ENCODE measurements around the gene HLA-DRB5.
"Not testable (repeated sequence)": the region's sequence is repeated elsewhere in the genome, so short reads cannot be mapped to it uniquely, and the experiment has no call there.

Gene HLA-DRB5

GRCh38 chr6:32529697-32530430, at the start of gene HLA-DRB5:
TSS of gene HLA-DRB5 (minus strand) at chr6:32530287. CDS start at chr6:32530224, 63 bp downstream.
- FAIRE-seq: no peak

DNA sequence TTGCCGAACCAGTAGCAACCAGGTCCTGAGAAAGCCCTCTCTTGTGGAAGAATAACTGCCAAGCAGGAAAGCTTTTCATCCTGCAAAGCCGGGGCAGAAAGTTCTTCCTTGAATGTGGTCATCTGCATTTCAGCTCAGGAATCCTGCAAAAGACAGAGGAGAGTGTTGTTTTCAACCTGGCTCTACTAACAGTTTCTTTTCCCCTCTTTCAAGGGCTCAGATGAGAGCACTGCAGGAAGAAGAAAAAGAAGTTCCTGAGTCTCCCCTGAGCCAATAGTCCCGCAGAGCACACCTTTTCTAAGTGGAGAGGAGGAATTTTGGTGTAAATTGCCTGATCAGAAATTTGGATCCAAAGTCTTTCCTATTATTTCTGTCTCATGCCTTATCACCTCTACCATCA, 48.9 kb upstream of the HLA-DRB5 start:
- no peak for FAIRE-seq

GRCh38 chr6:32577493-32577892, 47.4 kb upstream of the HLA-DRB5 start:
- FAIRE-seq: not testable (repeated sequence)

DNA sequence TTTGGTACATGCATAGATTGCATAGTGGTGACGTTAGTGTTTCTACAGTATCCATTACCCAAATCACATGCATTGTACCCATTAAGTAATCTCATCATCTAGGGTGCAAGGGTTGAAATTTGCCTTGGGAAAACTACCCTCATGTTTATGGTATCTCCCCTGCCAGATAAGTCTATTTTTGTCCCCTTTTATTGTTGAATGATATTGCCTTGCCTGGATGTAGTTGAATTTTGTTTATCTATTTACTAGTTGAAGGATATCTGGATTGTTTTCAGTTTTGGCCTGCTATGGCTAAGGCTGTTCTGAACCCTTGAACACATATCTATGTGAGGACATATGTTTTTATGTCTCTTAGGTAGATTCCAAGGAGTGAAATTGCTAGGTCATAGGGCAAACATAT, 46.2 kb upstream of the HLA-DRB5 start:
- no peak for FAIRE-seq

GRCh38 chr6:32570363-32570905, 40.3 kb upstream of the HLA-DRB5 start:
- no peak for FAIRE-seq

GRCh38 chr6:32568561-32568960, 38.5 kb upstream of the HLA-DRB5 start:
- no peak for FAIRE-seq

- FAIRE-seq: no peak
These were observed 36.9 kb upstream of the HLA-DRB5 start for GRCh38 chr6:32566957-32567356.

DNA sequence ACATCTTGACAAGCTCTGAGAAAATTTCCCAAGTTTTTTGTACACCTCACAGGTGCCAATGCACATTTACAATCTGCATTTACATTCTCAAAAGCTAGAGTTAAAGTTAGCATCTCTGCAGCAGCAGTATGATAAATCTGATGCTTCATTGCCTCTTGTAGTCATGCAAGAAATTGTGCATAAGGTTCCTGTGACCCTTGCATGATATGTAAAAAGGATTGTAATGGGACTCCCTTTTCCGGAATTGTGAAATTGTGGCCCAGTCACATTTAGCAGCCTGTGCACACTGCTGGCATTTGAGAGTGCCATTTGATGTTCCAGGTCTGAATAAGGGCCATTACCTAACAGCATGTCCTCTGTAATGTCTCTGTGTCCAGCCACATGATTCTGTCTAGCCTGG, 35.4 kb upstream of the HLA-DRB5 start:
- FAIRE-seq: no peak

GRCh38 chr6:32562940-32563339, 32.9 kb upstream of the HLA-DRB5 start:
- FAIRE-seq: no peak

DNA sequence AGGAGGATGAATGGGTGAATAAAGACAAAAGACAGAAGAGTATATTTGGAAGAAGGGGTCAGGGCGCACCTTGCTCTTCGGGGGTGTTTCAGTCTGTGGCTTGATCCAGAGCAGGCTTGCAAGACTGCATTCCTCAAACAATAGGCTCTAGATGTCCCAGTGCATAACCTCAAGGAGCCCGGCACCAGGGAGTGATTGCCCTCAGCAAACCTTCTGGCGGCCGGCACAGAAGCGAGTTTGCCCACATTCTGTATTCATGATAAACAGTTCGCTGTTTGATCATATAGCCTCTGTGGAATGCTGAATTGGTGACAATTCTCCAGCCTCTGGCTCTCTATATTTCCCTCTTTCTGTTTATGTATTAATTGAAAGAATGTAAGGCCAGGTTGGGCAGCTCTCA, 29.7 kb upstream of the HLA-DRB5 start:
- no peak for FAIRE-seq

- FAIRE-seq: no peak
These were observed 28.5 kb upstream of the HLA-DRB5 start for GRCh38 chr6:32558426-32559057.

DNA sequence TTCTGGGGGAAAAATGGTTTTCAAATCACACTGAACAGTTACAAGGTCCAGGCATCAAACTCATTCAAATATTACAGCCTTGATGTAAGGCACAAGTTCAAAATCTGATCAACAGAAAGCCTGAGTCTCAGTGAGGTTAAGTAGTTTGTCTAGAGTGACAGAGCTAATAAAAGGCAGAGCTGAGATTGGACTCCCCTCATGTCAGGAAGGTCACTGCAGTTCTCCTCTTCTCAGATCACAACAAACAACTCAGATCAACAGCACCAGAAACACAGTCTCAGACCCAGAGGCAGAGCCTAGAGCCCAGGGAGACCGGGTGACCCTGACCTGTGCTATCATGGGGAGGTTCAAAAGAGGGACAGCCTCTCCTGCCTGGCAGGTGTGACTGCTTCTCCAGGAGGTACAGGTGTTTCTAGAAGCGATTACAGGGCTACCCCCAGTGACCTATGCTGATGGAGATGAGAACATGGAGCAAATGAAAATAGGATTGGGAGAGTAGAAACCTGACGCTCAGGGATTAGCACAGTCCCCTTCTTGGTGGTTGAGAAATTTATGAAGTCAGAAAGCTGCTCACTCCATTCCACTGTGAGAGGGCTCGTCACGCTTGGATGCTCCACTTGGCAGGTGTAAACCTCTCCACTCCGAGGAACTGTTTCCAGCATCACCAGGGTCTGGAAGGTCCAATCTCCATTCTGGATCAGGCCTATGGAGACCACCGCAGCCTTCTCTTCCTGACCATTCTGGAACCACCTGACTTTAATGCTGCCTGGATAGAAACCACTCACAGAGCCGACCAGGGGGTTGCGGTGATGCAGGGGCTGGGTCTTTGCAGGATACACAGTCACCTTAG, 24.3 kb upstream of the HLA-DRB5 start:
- no peak for FAIRE-seq

GRCh38 chr6:32553037-32553742, 23.1 kb upstream of the HLA-DRB5 start:
- FAIRE-seq: no peak

DNA sequence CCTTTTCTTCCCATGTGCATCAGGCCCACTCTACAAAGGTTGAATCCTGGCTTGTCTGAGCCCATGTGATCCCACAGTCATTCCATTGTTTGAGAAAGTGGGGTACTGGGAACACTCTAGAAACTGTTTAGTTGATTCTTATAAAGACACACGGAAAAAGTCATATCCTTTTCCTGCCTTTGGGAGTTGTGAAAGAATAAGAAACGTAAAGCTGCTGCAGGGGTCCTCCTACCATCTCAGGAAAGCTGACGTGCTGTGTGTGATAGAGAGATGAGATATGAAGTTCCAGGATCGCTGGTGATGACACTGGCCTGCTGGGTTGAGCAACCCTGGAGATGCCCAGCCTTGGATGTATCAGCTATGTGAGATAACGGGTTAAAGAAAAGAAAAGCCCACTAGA, 21.3 kb upstream of the HLA-DRB5 start:
- no peak for FAIRE-seq

DNA sequence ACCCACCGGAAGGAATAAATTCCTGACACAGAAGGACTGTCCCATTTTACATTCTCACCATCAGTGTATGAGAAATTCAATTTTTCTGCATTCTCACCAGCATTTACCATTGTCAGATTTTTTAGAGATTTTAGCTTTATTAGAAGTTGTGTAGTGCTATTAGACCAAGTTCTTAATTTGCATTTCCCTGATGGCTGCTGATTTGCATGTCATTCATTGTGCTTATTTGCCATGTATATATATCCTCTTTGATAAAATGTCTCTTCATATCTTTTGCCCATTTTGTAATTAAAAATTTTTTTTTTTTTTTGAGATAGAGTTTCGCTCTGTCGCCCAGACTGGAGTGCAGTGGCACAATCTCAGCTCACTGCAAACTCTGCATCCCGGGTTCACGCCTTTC, 9.8 kb upstream of the HLA-DRB5 start:
- FAIRE-seq: no peak

- FAIRE-seq: not testable (repeated sequence)
These were observed 325 bp upstream of the HLA-DRB5 start for GRCh38 chr6:32530431-32530793.

GRCh38 chr6:32522302-32523047, 7.6 kb downstream of the HLA-DRB5 start:
- FAIRE-seq: no peak

DNA sequence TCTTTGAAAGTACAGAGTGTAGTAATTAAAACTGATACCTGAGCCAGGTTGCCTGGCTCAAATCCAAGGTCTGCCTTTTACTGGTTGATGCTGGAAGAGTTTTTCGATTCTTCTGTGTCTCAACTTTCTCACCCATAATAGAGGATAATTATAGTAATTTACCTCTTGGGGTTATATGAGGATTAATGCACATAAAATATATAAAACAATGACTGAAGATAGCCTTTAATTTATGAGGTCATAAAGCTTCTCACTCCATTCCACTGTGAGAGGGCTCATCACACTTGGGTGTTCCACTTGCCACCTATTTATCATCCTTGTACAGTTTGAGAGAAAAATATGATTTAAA, 10.2 kb downstream of the HLA-DRB5 start:
- no peak for FAIRE-seq

DNA sequence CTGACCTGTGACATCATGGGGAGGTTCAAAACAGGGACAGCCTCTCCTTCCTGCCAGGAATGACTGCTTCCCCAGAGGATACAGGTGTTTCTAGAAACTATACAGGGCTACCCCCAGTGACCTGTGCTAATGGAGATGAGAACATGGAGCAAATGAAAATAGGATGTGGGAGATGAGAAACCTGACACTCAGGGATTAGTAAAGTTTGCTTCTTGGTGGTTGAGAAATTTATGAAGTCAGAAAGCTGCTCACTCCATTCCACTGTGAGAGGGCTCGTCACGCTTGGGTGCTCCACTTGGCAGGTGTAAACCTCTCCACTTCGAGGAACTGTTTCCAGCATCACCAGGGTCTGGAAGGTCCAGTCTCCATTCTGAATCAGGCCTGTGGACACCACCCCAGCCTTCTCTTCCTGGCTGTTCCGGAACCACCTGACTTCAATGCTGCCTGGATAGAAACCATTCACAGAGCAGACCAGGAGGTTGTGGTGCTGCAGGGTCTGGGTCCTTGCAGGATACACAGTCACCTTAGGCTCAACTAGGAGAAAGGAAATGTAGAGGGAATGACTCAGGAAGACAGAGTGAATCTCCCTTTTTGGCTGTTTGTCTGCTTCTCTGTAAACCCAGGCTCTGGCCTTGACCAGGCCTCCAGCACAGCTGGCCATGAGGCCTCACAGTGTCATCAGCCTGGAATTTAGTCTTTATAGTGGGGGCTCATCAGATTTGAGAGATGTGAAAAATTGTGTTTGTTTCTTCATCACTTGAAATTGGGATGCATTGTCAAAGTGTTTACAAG, 10.8 kb downstream of the HLA-DRB5 start:
- FAIRE-seq: no peak

DNA sequence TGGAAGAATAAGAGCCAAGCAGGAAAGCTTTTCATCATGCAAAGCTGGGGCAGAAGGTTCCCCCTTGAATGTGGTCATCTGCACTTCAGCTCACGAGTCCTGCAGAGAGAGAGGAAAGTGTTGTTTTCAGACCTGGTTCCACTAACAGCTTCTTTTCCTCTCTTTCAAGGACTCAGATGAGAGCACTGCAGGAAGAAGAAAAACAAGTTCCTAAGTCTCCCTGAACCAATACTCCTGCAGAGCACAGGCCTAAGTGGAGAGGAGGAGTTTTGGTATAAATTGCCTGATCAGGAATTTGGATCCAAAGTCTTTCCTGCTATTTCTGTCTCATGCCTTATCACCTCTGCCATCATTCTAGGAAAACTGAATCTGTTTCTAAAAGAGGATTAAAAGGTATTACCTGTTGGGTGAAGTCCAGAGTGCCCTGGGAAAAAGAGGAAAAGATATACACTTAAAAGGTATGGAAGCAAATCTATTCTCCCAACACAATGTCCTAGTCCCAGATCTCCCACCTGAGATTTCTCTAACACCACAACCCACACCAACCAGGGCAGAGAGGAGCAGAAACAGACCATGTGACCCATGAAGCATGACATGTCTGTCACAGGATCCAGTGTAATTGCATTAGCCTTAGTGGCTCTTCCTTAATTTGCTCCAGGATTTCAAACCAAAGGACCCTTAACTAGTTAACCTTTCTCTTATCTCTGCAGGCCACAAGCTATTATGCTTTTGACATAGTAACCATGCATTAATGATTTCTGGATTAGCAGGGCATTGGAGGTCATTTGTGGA, 12.2 kb downstream of the HLA-DRB5 start:
- no peak for FAIRE-seq
